Stimulated activated naive CD8-positive, alpha-beta T cell treated with anti-CD3 and anti-CD28 coated beads, Interleukin-15, amount 100 ng/mL, for 72 hours (primary cell): ENCODE data around the gene FMO5.

ENCODE experiments used
- ATAC-seq: fragments of 150-1000 bp; cut with Tn5 transposase; 2 replicates; pipeline ENCODE4 v1.10.0; 2021; ENCODE audit warnings: mild to moderate bottlenecking, moderate library complexity
- DNase-seq, 2 donors: peaks; one replicate each; pipeline ENCODE4 v3.0.0; 2021 to 2022
- H3K27ac Mint-ChIP-seq, 2 donors: one replicate each; pipeline ENCODE4 v1.8.0; 2022; ENCODE audit warnings: mild to moderate bottlenecking in 2 of 2, mixed read lengths in 2 of 2, moderate library complexity in 2 of 2
- H3K27me3 Mint-ChIP-seq: one replicate; pipeline ENCODE4 v1.8.0; 2022; ENCODE audit warnings: mixed read lengths
- H3K4me1 Mint-ChIP-seq: one replicate; pipeline ENCODE4 v1.8.0; 2022; ENCODE audit warnings: mild to moderate bottlenecking, mixed read lengths
- H3K4me3 Mint-ChIP-seq, 2 donors: one replicate each; pipeline ENCODE4 v1.8.0; 2022; ENCODE audit warnings: mild to moderate bottlenecking in 2 of 2, mixed read lengths in 2 of 2, moderate library complexity in 1 of 2
- H3K9me3 Mint-ChIP-seq, 2 donors: one replicate each; pipeline ENCODE4 v1.8.0; 2022; ENCODE audit warnings: mixed read lengths in 2 of 2

The FMO5 gene

GRCh38 chr1:147152772-147153171, 72.4 kb downstream of the FMO5 start:
- Mint-ChIP-seq H3K27ac (no peak overlapping the region), H3K9me3 (no peaks in the 10 kb centered on the region), H3K4me1 (no peaks in the 10 kb centered on the region), H3K27me3 (no peaks in the 10 kb centered on the region), H3K4me3 (no peak overlapping the region)
- no peak for ATAC-seq
- no peak for DNase-seq

DNA sequence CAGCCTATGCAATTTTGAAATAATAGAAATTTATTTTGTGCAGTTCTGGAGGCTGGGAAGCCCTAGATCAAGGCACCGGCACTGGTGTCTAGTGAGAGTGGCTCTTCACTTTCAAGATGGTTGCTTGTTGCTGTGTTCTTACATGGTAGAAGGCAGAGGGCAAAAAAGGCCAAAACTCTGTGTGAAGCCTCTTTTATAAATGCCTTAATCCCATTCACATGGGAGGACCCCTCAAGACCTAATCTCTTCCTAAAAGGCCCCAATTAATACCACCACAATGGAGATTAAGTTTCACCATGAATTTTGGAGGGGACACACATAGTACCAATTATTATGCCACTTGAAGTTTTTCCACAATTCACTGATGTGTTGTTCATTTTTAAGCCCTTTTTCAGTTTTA, 73.9 kb downstream of the FMO5 start:
- no peak overlapping the region for H3K4me3 Mint-ChIP-seq
- H3K27ac Mint-ChIP-seq: peak overlapping the region in 1 of 2 donors; percentile 43
- ATAC-seq (no peak), DNase-seq (no peak)
- no peaks in the 10 kb centered on the region for H3K4me1 Mint-ChIP-seq
- H3K27me3 Mint-ChIP-seq: no peaks in the 10 kb centered on the region
- no peaks in the 10 kb centered on the region for H3K9me3 Mint-ChIP-seq

- no peak for ATAC-seq
- Mint-ChIP-seq H3K4me3 (no peak overlapping the region), H3K27ac (no peak overlapping the region)
Observed at GRCh38 chr1:147142886-147143285, 82.3 kb downstream of the FMO5 start.

More at GRCh38 chr1:147142886-147143285, 82.3 kb downstream of the FMO5 start:
- peaks cover 7% of the 10 kb centered on the region for H3K4me1 Mint-ChIP-seq
- H3K9me3 Mint-ChIP-seq: no peaks in the 10 kb centered on the region
- no peak for DNase-seq
- peaks cover 58% of the 10 kb centered on the region for H3K27me3 Mint-ChIP-seq
